ENCODE data around the gene RNF150. TPM values are rescaled to one million over a fixed set of nuclear protein-coding genes. Genes with fewer than 3 reads are reported as not detected.
"Not testable (repeated sequence)": the region's sequence is repeated elsewhere in the genome, so short reads cannot be mapped to it uniquely, and the experiment has no call there.

RNF150 gene
- total and polyA plus RNA-seq, 2 experiments from 2014 or later, result 4.2 to 9.2 TPM

DNA sequence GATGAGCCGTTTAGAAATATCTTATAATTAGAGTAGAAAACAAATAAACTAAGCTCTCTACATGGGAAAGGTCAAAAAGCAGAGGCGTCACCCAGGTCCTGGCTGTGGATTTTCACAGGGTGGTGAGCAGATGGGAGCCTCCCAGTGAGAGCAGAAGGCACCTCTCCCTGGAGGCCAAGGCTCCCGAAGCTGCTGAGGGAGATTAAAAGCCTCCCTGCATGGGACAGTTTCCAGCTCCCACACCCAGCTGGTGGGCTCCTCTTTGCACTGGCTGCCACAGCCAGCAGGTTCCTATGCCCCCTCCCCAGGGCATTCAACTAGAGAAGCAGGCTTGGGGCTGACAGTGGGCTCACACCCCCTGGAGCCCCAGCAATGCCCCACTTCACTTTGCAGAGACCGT lies 321.8 kb downstream of the RNF150 start:
- Histone ChIP-seq H3K27me3 (no peaks in the 10 kb centered on the region), H3K4me3 (no peak overlapping the region), H3K4me1 (ENCODE audit: insufficient read depth) (no peaks in the 10 kb centered on the region), H3K9me3 (ENCODE audit: low read depth) (no peaks in the 10 kb centered on the region), H2AFZ (no peak overlapping the region), H3K9me2 (replicated peaks; ENCODE audit: insufficient read depth) (no peaks in the 10 kb centered on the region), H3K36me3 (replicated peaks; ENCODE audit: insufficient read depth, low read depth) (no peaks in the 10 kb centered on the region), H4K20me1 (ENCODE audit: insufficient read depth, poor library complexity, severe bottlenecking) (no peaks in the 10 kb centered on the region), H3K27ac (no peak overlapping the region), H3K79me2 (no peaks in the 10 kb centered on the region), H3K4me2 (no peak overlapping the region)
- TF ChIP-seq EZH2 (IDR thresholded peaks at IDR 0.05; ENCODE audit: borderline replicate concordance) (no peak), EZH2phosphoT487 (IDR thresholded peaks at IDR 0.05; ENCODE audit: low read depth, severe bottlenecking, unreplicated experiment) (no peak)
- TF ChIP-seq, protein P1, sequence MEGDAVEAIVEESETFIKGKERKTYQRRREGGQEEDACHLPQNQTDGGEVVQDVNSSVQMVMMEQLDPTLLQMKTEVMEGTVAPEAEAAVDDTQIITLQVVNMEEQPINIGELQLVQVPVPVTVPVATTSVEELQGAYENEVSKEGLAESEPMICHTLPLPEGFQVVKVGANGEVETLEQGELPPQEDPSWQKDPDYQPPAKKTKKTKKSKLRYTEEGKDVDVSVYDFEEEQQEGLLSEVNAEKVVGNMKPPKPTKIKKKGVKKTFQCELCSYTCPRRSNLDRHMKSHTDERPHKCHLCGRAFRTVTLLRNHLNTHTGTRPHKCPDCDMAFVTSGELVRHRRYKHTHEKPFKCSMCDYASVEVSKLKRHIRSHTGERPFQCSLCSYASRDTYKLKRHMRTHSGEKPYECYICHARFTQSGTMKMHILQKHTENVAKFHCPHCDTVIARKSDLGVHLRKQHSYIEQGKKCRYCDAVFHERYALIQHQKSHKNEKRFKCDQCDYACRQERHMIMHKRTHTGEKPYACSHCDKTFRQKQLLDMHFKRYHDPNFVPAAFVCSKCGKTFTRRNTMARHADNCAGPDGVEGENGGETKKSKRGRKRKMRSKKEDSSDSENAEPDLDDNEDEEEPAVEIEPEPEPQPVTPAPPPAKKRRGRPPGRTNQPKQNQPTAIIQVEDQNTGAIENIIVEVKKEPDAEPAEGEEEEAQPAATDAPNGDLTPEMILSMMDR (IDR thresholded peaks at IDR 0.05; ENCODE audit: poor library complexity), result no peak
- no peak for DNase-seq (ENCODE audit: low spot score)
- WGBS (ENCODE audit: low lambda C conversion rate, missing lambda C conversion rate), result 78% methylated on average over 4 of the region's 4 CpGs

DNA sequence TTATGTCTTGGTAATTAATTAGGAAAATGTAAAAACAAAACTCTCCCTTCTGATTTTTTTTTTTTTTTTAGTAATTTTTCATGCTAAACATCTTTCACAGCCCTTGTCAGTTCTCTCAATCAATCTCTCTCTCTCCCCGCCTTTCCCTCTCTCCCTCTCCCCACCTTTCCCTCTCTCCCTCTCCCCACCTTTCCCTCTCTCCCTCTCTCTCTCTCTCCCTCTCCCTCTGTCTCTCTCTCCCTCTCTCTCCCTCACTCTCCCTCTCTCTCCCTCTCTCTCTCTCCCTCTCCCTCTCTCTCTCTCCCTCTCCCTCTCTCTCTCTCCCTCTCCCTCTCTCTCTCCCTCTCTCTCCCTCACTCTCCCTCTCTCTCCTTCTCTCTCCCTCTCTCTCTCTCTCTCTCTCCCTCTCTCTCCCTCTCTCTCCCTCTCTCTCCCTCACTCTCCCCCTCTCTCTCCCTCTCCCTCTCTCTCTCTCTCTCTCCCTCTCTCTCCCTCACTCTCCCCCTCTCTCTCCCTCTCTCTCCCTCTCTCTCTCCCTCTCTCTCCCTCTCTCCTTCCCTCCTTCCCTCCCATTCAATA lies 322.6 kb downstream of the RNF150 start:
- H3K36me3 ChIP-seq (replicated peaks; ENCODE audit: insufficient read depth, low read depth); H3K9me2 ChIP-seq (replicated peaks; ENCODE audit: insufficient read depth); H4K20me1 ChIP-seq (ENCODE audit: insufficient read depth, poor library complexity, severe bottlenecking); H3K9me3 ChIP-seq (ENCODE audit: low read depth); H3K79me2 ChIP-seq; DNase-seq (ENCODE audit: low spot score); H3K27me3 ChIP-seq; H2AFZ ChIP-seq; H3K4me2 ChIP-seq; H3K27ac ChIP-seq; H3K4me3 ChIP-seq; H3K4me1 ChIP-seq (ENCODE audit: insufficient read depth): not testable (repeated sequence)
- WGBS (ENCODE audit: low lambda C conversion rate, missing lambda C conversion rate), result no CpG with 5 or more reads among the region's 1 CpG

Other genes with a start within 250 kb of the RNF150 start
- gene ZNF330, start 87.4 kb upstream of the RNF150 start, total RNA-seq, result 32.9 and 34.2 TPM in 2 replicates
- 37.8 and 45.5 TPM in 2 replicates for gene ZNF330, start 87.4 kb upstream of the RNF150 start, polyA plus RNA-seq